DOHH2 (cell line): Measurements from ENCODE around the gene CNTNAP2.

Experiments used
- H3F3A ChIP-seq: fragments of 200-600 bp; sonication (generic), shearing (Covaris generic); 2 replicates; pipeline ENCODE4 v1.6.0; 2016; ENCODE audit warnings: antibody characterized with exemption, mild to moderate bottlenecking; ENCODE audit not compliant: control insufficient read depth, insufficient read depth
- H3K27ac ChIP-seq: fragments of 200-600 bp; sonication (generic); 2 replicates; pipeline ENCODE4 v1.5.1; 2014; ENCODE audit warnings: low read depth, mild to moderate bottlenecking, low read length, moderate library complexity
- H3K27me3 ChIP-seq: fragments of 200-600 bp; sonication (generic); 2 replicates; pipeline ENCODE4 v1.6.1; 2014; ENCODE audit warnings: mild to moderate bottlenecking, low read length, mixed read lengths; ENCODE audit not compliant: control insufficient read depth
- H3K36me3 ChIP-seq: fragments of 200-600 bp; sonication (generic); 2 replicates; pipeline ENCODE4 v1.6.1; 2014; ENCODE audit warnings: mild to moderate bottlenecking, low read length, moderate library complexity, mixed read lengths; ENCODE audit not compliant: control insufficient read depth
- H3K4me1 ChIP-seq: fragments of 200-600 bp; sonication (generic); 2 replicates; pipeline ENCODE4 v1.6.1; 2014; ENCODE audit warnings: mild to moderate bottlenecking, low read length, mixed read lengths; ENCODE audit not compliant: control insufficient read depth
- H3K4me2 ChIP-seq: fragments of 200-600 bp; sonication (generic); 2 replicates; pipeline ENCODE4 v1.6.0; 2014; ENCODE audit warnings: mild to moderate bottlenecking, low read length, moderate library complexity
- H3K4me3 ChIP-seq: fragments of 200-600 bp; sonication (generic); 2 replicates; pipeline ENCODE4 v1.5.1; 2014; ENCODE audit warnings: mild to moderate bottlenecking, low read length, mixed read lengths
- H3K79me2 ChIP-seq: fragments of 200-600 bp; sonication (generic); 2 replicates; pipeline ENCODE4 v1.6.1; 2014; ENCODE audit warnings: mild to moderate bottlenecking, low read length, mixed read lengths; ENCODE audit not compliant: control insufficient read depth
- H3K9me2 ChIP-seq: fragments of 200-600 bp; sonication (generic); replicated peaks from 2 replicates; pipeline ENCODE4 v1.6.1; 2014; ENCODE audit warnings: mild to moderate bottlenecking, low read length, mixed read lengths; ENCODE audit not compliant: control insufficient read depth
- H3K9me3 ChIP-seq: fragments of 200-600 bp; sonication (generic); 2 replicates; pipeline ENCODE4 v1.6.1; 2014; ENCODE audit warnings: antibody characterized with exemption, low read length, mixed read lengths; ENCODE audit not compliant: control insufficient read depth, insufficient read depth
- H4K20me1 ChIP-seq: fragments of 200-600 bp; sonication (generic); 2 replicates; pipeline ENCODE4 v1.6.0; 2014; ENCODE audit warnings: low read depth, mild to moderate bottlenecking, antibody characterized with exemption, low read length, moderate library complexity; ENCODE audit not compliant: control insufficient read depth, insufficient read depth
- CTCF ChIP-seq: fragments of 200-600 bp; sonication (generic); IDR thresholded peaks from one replicate; pipeline ENCODE4 v1.5.1; 2014; ENCODE audit warnings: antibody characterized with exemption, mild to moderate bottlenecking, low read depth, low read length; ENCODE audit not compliant: poor library complexity, severe bottlenecking
- EZH2phosphoT487 ChIP-seq: fragments of 200-600 bp; sonication (generic); IDR thresholded peaks from 2 replicates; pipeline ENCODE4 v1.6.1; 2017; ENCODE audit warnings: borderline replicate concordance, mild to moderate bottlenecking, antibody characterized with exemption, low read length, moderate library complexity, mixed read lengths

The CNTNAP2 gene

DNA sequence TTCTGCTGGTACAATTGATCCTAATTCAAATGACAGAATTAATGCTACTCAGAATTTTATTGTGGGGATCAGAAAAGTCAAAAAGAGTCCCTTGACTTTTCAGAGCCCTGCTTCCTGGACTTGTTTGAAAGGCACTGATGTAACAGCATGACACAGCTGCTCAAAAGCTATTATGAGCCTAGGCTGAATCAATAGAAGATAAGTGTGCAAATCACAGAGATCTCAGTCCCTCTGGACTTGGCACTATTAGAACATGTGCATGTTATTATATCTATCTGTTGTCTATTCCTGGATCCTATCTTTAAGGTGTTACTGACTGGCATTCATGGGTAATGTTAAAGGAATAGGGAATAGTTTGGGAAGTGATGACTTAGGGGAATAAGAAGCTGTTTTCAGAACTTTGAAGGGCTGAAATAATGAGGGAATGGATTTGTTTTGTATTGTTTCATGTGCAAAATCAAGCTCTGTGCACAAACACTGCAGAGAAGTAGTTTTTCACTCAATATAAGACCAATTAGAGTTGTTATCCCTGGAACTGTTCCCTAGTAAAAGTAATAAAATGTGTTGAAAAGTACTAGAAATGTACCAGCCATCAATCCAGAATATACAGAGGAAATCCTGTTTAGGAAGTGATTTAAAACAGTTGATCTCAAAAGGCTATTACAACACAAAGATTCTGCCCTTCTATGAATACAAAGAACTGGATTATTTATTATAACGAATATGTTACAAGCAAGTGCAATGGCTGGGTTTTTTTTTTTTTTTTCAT, 1659.1 kb downstream of the CNTNAP2 start:
- Histone ChIP-seq H3K36me3 (no peaks in the 10 kb centered on the region), H3F3A (no peaks in the 10 kb centered on the region), H3K9me2 (no peaks in the 10 kb centered on the region), H3K9me3 (no peaks in the 10 kb centered on the region), H4K20me1 (no peaks in the 10 kb centered on the region), H3K4me1 (no peaks in the 10 kb centered on the region), H3K4me2 (no peak overlapping the region), H3K27ac (no peak overlapping the region), H3K27me3 (no peaks in the 10 kb centered on the region), H3K4me3 (no peak overlapping the region), H3K79me2 (no peaks in the 10 kb centered on the region)
- no peak for TF ChIP-seq CTCF
- no peak for TF ChIP-seq EZH2phosphoT487

DNA sequence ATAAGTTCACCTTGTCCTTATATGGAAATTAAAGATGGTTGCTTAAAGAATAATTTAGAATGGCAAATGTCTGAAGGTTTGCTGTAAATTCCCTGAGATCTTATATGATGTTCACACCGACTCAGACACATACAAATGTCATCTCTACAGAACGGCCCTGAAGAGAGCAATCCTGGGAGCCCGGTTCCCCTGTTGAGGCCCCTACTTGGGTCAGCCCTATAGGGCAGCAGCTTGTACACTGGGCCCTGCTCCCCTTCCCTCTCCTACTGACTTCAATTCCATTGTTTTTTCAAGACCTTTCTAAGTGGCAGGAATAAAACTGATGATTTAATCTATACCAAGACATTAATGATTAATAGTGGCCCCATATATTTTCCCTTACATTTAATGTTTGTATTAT, 1660.7 kb downstream of the CNTNAP2 start:
- H3K4me1 ChIP-seq, result no peaks in the 10 kb centered on the region
- H3K27ac ChIP-seq, result no peak overlapping the region
- H3K4me3 ChIP-seq, result no peak overlapping the region
- H3K79me2 ChIP-seq, result no peaks in the 10 kb centered on the region
- TF ChIP-seq CTCF (no peak), EZH2phosphoT487 (no peak)
- no peaks in the 10 kb centered on the region for H3K9me2 ChIP-seq
- no peaks in the 10 kb centered on the region for H3K27me3 ChIP-seq
- no peak overlapping the region for H3K4me2 ChIP-seq
- H3K36me3 ChIP-seq, result no peaks in the 10 kb centered on the region
- no peaks in the 10 kb centered on the region for H4K20me1 ChIP-seq
- H3F3A ChIP-seq, result no peaks in the 10 kb centered on the region
- H3K9me3 ChIP-seq, result no peaks in the 10 kb centered on the region

DNA sequence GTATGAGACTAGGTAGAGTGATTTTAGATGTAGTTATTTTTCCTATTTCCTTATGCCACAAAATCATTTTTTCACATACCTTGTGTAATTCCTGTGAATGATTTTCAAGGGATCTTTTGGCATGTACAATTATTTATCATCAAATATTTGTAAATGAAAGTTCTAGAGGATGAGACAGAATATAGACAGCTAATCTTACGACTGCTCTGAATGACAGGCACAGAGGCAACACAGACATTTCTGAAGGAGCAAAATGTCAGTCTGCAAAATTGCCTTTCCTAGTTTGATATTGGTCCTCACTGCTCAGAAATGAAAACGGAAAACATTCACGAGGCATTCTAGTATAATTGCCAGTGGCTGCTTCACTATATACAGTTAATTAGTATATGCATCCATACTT, 1663.3 kb downstream of the CNTNAP2 start:
- Histone ChIP-seq H3K4me3 (no peak overlapping the region), H3K79me2 (no peaks in the 10 kb centered on the region), H3K36me3 (no peaks in the 10 kb centered on the region), H3K9me3 (no peaks in the 10 kb centered on the region), H3K9me2 (no peaks in the 10 kb centered on the region), H3K4me1 (no peaks in the 10 kb centered on the region), H3F3A (no peaks in the 10 kb centered on the region), H3K27me3 (no peaks in the 10 kb centered on the region), H3K27ac (no peak overlapping the region), H4K20me1 (no peaks in the 10 kb centered on the region), H3K4me2 (no peak overlapping the region)
- no peak for TF ChIP-seq EZH2phosphoT487

GRCh38 chr7:147796581-147796980, 1680.0 kb downstream of the CNTNAP2 start:
- Histone ChIP-seq H4K20me1 (no peaks in the 10 kb centered on the region), H3K79me2 (no peaks in the 10 kb centered on the region), H3K4me1 (no peaks in the 10 kb centered on the region), H3K27me3 (no peaks in the 10 kb centered on the region), H3K4me3 (no peak overlapping the region), H3K9me2 (no peaks in the 10 kb centered on the region; the same call in 1 of the 2 replicates), H3K36me3 (no peaks in the 10 kb centered on the region), H3K27ac (no peak overlapping the region), H3F3A (no peaks in the 10 kb centered on the region), H3K9me3 (no peaks in the 10 kb centered on the region), H3K4me2 (no peak overlapping the region)
- TF ChIP-seq CTCF (no peak), EZH2phosphoT487 (no peak)
